ENCODE data around the gene SDC4. TPM values are rescaled to one million over a fixed set of nuclear protein-coding genes. Genes with fewer than 3 reads are reported as not detected.
A peak's percentile ranks its signal among the peaks of the same experiment; 100 is the strongest.
"Not testable (repeated sequence)": the region's sequence is repeated elsewhere in the genome, so short reads cannot be mapped to it uniquely, and the experiment has no call there.

SDC4 gene
- total RNA-seq, 1 donor from 2014 or later, result 26.9 TPM

- DNase-seq, result no peak
Observed at GRCh38 chr20:45363611-45364492, 15.6 kb upstream of the SDC4 start.

- peak; percentile 100 for DNase-seq
Observed at GRCh38 chr20:45362804-45363610, 14.8 kb upstream of the SDC4 start, which contains the start of gene SYS1. SYS1 (plus strand) TSS chr20:45363156; CDS start chr20:45363532, 376 bp downstream.

- no peak for DNase-seq
Observed at GRCh38 chr20:45361793-45362192, 13.6 kb upstream of the SDC4 start.

GRCh38 chr20:45359406-45360148 is 11.4 kb upstream of the SDC4 start:
- DNase-seq, result no peak

- DNase-seq, result no peak
Observed at GRCh38 chr20:45359069-45359405, 10.8 kb upstream of the SDC4 start.

GRCh38 chr20:45358282-45359068 is 10.3 kb upstream of the SDC4 start:
- DNase-seq, result peak; percentile 65

- DNase-seq, result no peak
Observed at GRCh38 chr20:45355209-45356084, 7.2 kb upstream of the SDC4 start.

- DNase-seq, result no peak
Observed at GRCh38 chr20:45354423-45355208, 6.4 kb upstream of the SDC4 start.

GRCh38 chr20:45353746-45354145 is 5.5 kb upstream of the SDC4 start:
- DNase-seq, result no peak

- no peak for DNase-seq
Observed at GRCh38 chr20:45352729-45353128, 4.5 kb upstream of the SDC4 start.

- not testable (repeated sequence) for DNase-seq
Observed at GRCh38 chr20:45350795-45351194, 2.6 kb upstream of the SDC4 start.

- no peak for DNase-seq
Observed at GRCh38 chr20:45350217-45350616, 2.0 kb upstream of the SDC4 start.

- no peak for DNase-seq
Observed at GRCh38 chr20:45347297-45347935, 808 bp downstream of the SDC4 start.

GRCh38 chr20:45346851-45347250 is 1.4 kb downstream of the SDC4 start:
- no peak for DNase-seq

GRCh38 chr20:45346291-45346718 is 1.9 kb downstream of the SDC4 start:
- no peak for DNase-seq

GRCh38 chr20:45345104-45345936 is 2.9 kb downstream of the SDC4 start:
- no peak for DNase-seq

GRCh38 chr20:45344168-45344860 is 3.9 kb downstream of the SDC4 start:
- DNase-seq, result no peak
